ENCODE results near the gene BARHL1.

DNA sequence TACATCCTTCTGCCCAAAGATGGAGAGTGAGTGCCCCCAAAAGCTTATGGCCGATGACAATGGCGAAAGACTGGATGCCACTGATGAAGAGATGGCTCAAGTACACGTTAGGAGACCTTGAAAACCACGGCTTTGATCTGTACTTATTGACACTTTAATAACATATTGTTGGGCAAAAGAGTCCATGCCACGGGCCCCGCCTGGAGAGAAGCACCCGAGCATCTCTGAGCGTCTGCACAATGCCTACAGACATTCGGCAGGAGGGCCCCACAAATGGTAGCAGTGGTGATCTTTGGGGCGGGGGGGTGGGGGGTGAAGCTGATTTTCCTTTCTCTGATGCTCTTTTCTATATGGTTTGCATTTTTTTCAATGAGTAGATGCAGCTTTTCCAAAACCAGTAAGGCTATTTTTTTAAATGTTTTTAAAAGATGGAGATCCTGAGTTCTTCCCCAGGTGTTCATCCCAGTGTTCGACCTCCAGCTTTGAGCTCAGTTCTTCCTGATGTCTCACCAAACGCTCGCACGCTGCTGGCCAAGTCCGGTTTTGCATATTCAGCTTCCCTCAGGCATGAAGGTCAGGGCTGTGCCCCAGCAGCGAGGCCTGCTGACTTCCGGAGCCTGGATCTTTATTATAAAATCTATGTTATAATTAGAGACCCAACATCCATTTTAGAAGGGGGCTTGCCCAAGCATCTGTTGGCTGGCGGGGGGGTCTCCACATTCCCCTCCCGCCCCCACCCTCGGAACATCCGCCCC is 34.3 kb upstream of the BARHL1 start:
- TF ChIP-seq, protein P1, sequence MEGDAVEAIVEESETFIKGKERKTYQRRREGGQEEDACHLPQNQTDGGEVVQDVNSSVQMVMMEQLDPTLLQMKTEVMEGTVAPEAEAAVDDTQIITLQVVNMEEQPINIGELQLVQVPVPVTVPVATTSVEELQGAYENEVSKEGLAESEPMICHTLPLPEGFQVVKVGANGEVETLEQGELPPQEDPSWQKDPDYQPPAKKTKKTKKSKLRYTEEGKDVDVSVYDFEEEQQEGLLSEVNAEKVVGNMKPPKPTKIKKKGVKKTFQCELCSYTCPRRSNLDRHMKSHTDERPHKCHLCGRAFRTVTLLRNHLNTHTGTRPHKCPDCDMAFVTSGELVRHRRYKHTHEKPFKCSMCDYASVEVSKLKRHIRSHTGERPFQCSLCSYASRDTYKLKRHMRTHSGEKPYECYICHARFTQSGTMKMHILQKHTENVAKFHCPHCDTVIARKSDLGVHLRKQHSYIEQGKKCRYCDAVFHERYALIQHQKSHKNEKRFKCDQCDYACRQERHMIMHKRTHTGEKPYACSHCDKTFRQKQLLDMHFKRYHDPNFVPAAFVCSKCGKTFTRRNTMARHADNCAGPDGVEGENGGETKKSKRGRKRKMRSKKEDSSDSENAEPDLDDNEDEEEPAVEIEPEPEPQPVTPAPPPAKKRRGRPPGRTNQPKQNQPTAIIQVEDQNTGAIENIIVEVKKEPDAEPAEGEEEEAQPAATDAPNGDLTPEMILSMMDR (conservative IDR thresholded peaks at IDR 0.05 in 1 of 2, IDR thresholded peaks at IDR 0.05 in 1 of 2; ENCODE audit: low read depth in 1 of 2, low read length in 2 of 2), result no peak
- TF ChIP-seq EZH2 (IDR thresholded peaks at IDR 0.05; ENCODE audit: low read length, missing control alignments), result no peak

Data from fibroblast of lung (primary cell).